GM12864 (cell line): ENCODE measurements around the gene C11orf58.
A peak's percentile ranks its signal among the peaks of the same experiment; 100 is the strongest.

ENCODE experiments used
- DNase-seq: peaks from one replicate; pipeline ENCODE4 v3.0.0-alpha.2; 2011; ENCODE audit warnings: low read depth
- H3K4me3 ChIP-seq: 2 replicates; pipeline ENCODE4 v1.5.1; 2011; ENCODE audit warnings: mild to moderate bottlenecking, low read depth, low read length, control low read depth
- TF ChIP-seq, protein P1 (sequence below): IDR thresholded peaks from 2 replicates; pipeline ENCODE4 v1.5.1; 2011; ENCODE audit warnings: low read depth, mild to moderate bottlenecking, moderate library complexity, low read length, control low read depth, inconsistent platforms; ENCODE audit errors: missing control alignments

Gene C11orf58

DNA sequence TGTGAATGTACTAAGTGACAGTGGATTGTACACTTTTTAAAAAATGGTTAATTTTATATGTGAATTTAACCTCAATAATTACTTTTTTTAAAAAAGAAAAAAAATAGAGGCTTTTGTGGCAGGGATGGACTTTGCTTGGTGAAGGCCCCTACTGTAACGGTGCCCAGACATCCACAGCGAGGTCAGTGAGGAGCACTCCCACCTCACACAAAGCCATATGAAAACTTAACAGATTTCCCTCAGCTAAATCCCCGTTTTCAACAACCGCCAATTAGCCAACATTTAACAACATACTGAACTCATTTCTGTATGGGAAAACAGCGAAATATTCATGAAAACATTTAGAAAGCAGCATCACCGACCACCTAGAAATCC, 642 bp upstream of the C11orf58 start:
- peak overlapping the region; percentile 72 for H3K4me3 ChIP-seq
- DNase-seq, result no peak
- TF ChIP-seq, protein P1, sequence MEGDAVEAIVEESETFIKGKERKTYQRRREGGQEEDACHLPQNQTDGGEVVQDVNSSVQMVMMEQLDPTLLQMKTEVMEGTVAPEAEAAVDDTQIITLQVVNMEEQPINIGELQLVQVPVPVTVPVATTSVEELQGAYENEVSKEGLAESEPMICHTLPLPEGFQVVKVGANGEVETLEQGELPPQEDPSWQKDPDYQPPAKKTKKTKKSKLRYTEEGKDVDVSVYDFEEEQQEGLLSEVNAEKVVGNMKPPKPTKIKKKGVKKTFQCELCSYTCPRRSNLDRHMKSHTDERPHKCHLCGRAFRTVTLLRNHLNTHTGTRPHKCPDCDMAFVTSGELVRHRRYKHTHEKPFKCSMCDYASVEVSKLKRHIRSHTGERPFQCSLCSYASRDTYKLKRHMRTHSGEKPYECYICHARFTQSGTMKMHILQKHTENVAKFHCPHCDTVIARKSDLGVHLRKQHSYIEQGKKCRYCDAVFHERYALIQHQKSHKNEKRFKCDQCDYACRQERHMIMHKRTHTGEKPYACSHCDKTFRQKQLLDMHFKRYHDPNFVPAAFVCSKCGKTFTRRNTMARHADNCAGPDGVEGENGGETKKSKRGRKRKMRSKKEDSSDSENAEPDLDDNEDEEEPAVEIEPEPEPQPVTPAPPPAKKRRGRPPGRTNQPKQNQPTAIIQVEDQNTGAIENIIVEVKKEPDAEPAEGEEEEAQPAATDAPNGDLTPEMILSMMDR, result no peak

DNA sequence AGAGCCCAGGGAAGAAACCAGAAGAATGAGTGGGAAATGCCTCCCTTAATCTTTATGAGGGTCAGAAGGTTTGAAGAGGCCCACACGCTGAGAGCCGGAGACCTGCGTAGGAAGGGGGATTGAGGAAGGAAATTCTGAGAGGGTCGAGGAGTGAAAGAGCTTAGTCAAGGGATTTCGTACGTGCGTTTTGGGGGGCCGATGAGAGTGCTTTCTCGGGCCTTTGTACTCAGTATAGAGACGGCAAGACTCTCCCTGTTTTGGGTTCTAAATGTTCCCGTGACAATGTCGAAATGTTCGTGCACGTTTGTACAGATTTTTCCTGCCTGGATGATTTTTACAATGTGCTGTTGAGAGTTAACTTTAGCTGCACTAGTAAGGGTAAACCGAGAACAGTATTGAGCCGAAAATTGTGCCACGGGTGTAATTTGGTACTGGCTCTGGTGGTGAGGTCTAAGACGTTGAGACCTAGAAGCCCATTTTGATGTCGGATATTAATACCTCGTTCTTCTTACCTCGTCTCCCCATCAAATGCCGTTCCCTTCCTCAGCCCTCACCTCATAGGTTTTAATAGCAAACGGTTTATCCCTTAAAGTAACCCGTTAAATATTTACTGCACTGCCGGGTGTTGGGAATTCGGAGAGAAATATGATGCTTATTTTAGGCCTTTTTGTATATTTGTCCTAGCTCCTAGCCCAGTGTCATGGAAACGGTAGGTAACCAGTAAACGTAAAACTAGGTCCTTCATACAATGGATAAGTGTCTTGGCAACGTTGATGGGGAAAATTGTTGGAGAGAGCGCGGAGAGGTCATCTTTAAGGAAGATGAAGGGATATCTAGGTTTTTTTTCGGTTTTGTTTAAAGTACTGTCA, 734 bp downstream of the C11orf58 start:
- H3K4me3 ChIP-seq, result peak overlapping the region; percentile 72
- TF ChIP-seq, protein P1, result no peak
- no peak for DNase-seq

DNA sequence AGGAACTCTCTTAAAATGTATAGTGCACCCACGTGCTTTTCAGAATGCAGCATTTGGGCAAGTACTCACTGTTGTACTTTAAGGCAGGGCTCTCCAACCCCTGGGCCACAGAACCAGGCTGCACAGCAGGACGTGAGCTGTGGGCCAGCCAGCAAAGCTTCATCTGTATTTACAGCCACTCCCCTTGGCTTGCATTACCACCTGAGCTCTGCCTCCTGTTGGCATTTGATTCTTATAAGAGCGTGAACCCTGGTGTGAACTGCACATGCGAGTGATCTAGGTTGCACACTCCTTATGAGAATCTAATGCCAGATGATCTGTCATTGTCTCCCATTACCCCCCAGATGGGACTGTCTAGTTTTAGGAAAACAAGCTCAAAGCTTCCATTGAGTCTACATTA, 3.0 kb downstream of the C11orf58 start:
- H3K4me3 ChIP-seq, result no peak overlapping the region; the same call in 1 of the 2 replicates

DNA sequence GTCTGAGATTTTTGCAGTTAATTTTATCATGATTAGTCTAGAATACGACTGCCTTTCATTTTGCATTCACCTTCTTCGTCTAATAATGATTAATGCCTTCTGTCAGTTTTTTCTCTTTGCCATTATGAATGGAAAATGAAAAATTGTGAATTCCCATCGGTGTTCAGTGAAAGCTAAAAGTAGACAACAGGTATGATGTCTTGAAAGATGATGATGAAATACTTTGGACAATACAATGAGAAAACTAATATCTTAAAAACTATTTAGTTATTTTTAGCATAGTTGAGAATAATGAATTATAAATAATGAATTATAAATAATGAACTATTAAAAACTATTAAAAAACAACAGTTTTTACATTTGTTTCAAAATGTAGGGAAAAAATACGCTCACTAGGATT, 5.0 kb downstream of the C11orf58 start:
- no peak for DNase-seq
- H3K4me3 ChIP-seq, result no peak overlapping the region
- TF ChIP-seq, protein P1, result no peak

More for the DNA sequence above, 3.0 kb downstream of the C11orf58 start:
- no peak for DNase-seq
- TF ChIP-seq, protein P1, result no peak

DNA sequence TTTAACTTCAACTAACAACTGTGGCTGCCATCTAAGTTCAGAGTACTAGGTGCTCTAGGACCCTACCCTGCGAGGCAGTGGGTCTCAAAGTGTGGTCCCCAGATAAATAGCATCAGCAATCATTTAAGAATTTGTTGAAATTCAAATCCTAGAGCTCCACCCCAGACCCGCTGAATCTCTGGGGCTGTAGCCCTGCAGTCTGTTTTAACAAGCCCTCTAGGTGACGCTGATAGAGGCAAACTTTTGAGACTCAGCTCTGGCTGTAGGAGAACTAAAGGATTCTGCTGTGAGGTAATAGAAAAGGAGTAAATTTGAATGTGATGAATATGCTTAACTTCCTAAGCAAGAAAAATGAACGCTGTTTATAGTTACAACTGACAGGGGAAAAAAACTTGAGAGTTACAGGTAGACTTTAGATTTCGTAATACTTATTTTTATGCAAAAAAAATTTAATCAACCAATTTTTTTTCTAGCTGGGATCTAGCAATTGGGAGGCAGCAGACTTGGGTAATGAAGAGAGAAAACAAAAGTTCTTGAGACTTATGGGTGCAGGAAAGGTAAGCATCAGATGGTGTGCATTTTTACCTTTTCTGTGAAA, 5.8 kb downstream of the C11orf58 start:
- no peak overlapping the region for H3K4me3 ChIP-seq
- DNase-seq, result no peak
- TF ChIP-seq, protein P1, result no peak

DNA sequence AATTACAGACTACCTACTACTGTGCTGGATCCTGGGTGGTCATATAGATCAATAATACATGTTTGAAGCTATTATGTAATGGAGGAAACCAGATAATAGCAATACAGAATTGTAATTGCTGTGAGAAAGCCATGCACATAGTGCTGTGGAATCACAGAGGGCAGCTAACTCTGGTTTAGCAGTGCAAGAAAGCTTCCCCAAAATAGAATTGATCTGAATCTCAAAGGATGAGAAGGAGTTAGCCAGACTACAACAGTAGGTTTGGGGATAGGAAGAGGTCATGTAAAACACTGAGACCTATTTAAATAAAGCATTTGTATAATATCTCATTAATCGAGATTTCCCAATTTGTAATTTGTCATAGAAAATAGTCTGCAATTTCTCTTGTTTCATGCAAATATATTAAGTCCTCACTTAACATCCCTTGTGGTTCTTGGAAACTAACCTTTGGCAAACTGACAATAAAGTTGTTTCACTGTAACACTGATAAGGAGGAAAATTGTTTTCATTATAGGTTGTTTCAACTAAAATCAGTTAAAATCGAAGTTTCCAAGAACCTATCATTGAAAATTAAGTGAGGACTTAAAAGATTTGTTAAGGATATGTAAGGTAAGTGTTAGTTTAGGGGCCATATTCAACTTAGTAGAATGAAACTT, 7.6 kb downstream of the C11orf58 start:
- DNase-seq, result no peak
- H3K4me3 ChIP-seq, result no peak overlapping the region
- TF ChIP-seq, protein P1, result no peak
